Stomach (tissue), 4 donors: ENCODE measurements around the gene MAN1B1.

Source experiments
- CTCF ChIP-seq, 7 experiments: fragments of 450-650 bp in 4 of 7; fragments of 200-600 bp in 3 of 7; sonication (generic) in 3 of 7; IDR thresholded peaks; one replicate each; pipeline ENCODE4 v1.5.1; 2016 to 2019; ENCODE audit warnings: antibody characterized with exemption in 7 of 7, control low read depth in 2 of 7, mild to moderate bottlenecking in 1 of 7
- EP300 ChIP-seq: sonication (generic); formaldehyde crosslinking; IDR thresholded peaks from one replicate; pipeline ENCODE4 v1.6.1; 2017; ENCODE audit warnings: antibody characterized with exemption
- POLR2A ChIP-seq, 4 donors: fragments of 450-650 bp; IDR thresholded peaks; one replicate each; pipeline ENCODE4 v1.6.1; 2016; ENCODE audit warnings: antibody characterized with exemption in 4 of 4, control low read depth in 2 of 4, mild to moderate bottlenecking in 1 of 4, moderate library complexity in 1 of 4
- POLR2AphosphoS5 ChIP-seq, 3 donors: sonication (generic); formaldehyde crosslinking; IDR thresholded peaks; one replicate each; pipeline ENCODE4 v1.6.1; 2016; ENCODE audit warnings: antibody characterized with exemption in 3 of 3

GRCh38 chr9:137073992-137074399 is 12.8 kb upstream of the MAN1B1 start:
- TF ChIP-seq POLR2A (IDR thresholded peaks at IDR 0.05) = no peak
- no peak for TF ChIP-seq EP300
- TF ChIP-seq POLR2AphosphoS5 (IDR thresholded peaks at IDR 0.05) = no peak
- no peak for TF ChIP-seq CTCF (IDR thresholded peaks at IDR 0.05)
